Right lobe of liver (tissue), 6 donors: ENCODE data around the gene P2RX5. TPM values are rescaled to one million over a fixed set of nuclear protein-coding genes. Genes with fewer than 3 reads are reported as not detected.

Source experiments
- ATAC-seq, 4 donors: fragments of 200-7000 bp; cut with Tn5 transposase; one replicate each; pipeline ENCODE4 v1.9.1; 2020; ENCODE audit warnings: mild to moderate bottlenecking in 4 of 4, moderate library complexity in 4 of 4
- DNase-seq, 3 donors: peaks; one replicate each; pipeline ENCODE4 v3.0.0-alpha.2; 2020
- H3K27ac ChIP-seq, 3 donors: fragments of 200-600 bp; one replicate each; pipeline ENCODE4 v1.8.0; 2022
- H3K27me3 ChIP-seq, 2 donors: fragments of 200-600 bp; one replicate each; pipeline ENCODE4 v1.8.0; 2022
- H3K36me3 ChIP-seq, 4 donors: fragments of 200-600 bp; sonication (generic) in 1 of 4; one replicate each; pipeline versions ENCODE4 v1.5.1 to v1.8.0; 2017 to 2022; ENCODE audit warnings: control low read depth in 1 of 4
- H3K4me1 ChIP-seq, 4 donors: fragments of 200-600 bp; sonication (generic) in 1 of 4; one replicate each; pipeline versions ENCODE4 v1.5.1 to v1.8.0; 2017 to 2022; ENCODE audit warnings: control low read depth in 1 of 4
- H3K4me3 ChIP-seq, 3 donors: fragments of 200-600 bp; one replicate each; pipeline ENCODE4 v1.8.0; 2022
- H3K9me3 ChIP-seq, 4 donors: fragments of 200-600 bp; sonication (generic) in 1 of 4; one replicate each; pipeline versions ENCODE4 v1.5.1 to v1.8.0; 2017 to 2022; ENCODE audit warnings: control low read depth in 1 of 4
- CTCF ChIP-seq, 4 donors: fragments of 200-600 bp in 3 of 4; fragments of 450-650 bp in 1 of 4; IDR thresholded peaks; one replicate each; pipeline versions ENCODE4 v1.5.1 to v1.8.0; 2016 to 2022; ENCODE audit warnings: antibody characterized with exemption in 4 of 4, mild to moderate bottlenecking in 2 of 4
- POLR2A ChIP-seq: fragments of 450-650 bp; IDR thresholded peaks from one replicate; pipeline ENCODE4 v1.6.1; 2017; ENCODE audit warnings: antibody characterized with exemption, mild to moderate bottlenecking
- WGBS: methylation state at CpG from one replicate; pipeline ENCODE4 v1.1.6; 2018; ENCODE audit warnings: low coverage, low lambda C conversion rate; ENCODE audit not compliant: insufficient coverage; ENCODE audit errors: missing lambda C conversion rate; 5-methylcytosine and 5-hydroxymethylcytosine counted together
- intact Hi-C, 2 donors: fragments of 100-400 bp; cut with DNase I; formaldehyde crosslinking; loops; one replicate each; pipeline versions ENCODE4 v1.11.2 to v1.14.1; 2022
- total RNA-seq, 6 experiments: library from RNA; depleted of rRNA in 2 of 6; stranded (reverse); fragments of >200 nt in 2 of 6; fragmentation: NEBNext Ultra II Directional in 3 of 6; extraction: Animal tissue kit (Norgen Biotek cat#: 25700) in 3 of 6; gene quantifications; one replicate each; pipeline versions ENCODE4 v1.1.0 to v1.2.4, GENCODE V29; 2016 to 2023
- donor health status: DM: no; HTN: yes; CAD: no.
- donor health status: DM: no; HTN: no; CAD: no.
- donor health status: DM: no; HTN: no; CAD: no.
- donor health status: DM: no; HTN: yes; CAD: no.
- donor health status: DM: no; HTN: yes; CAD: no.

The P2RX5 gene
- total RNA-seq, 6 experiments from 2014 or later = 0.13 to 1.1 (median 0.40) TPM

GRCh38 chr17:3679531-3680126 lies 16.3 kb downstream of the P2RX5 start:
- Histone ChIP-seq H3K9me3 (no peaks in the 10 kb centered on the region), H3K4me1 (no peaks in the 10 kb centered on the region), H3K36me3 (no peaks in the 10 kb centered on the region), H3K27ac (no peak overlapping the region), H3K27me3 (no peaks in the 10 kb centered on the region), H3K4me3 (no peak overlapping the region)
- TF ChIP-seq POLR2A (no peak), CTCF (IDR thresholded peaks at IDR 0.05) (no peak)
- WGBS = 69% methylated on average over 10 of the region's 20 CpGs
- DNase-seq = no peak
- no peak for ATAC-seq
- intact Hi-C loops = no loop called here

GRCh38 chr17:3678821-3679530 lies 17.0 kb downstream of the P2RX5 start:
- DNase-seq (peak in 1 of 3 donors; percentile 13), ATAC-seq (no peak)
- Histone ChIP-seq H3K27me3 (no peaks in the 10 kb centered on the region), H3K36me3 (no peaks in the 10 kb centered on the region), H3K4me1 (no peaks in the 10 kb centered on the region), H3K9me3 (no peaks in the 10 kb centered on the region), H3K4me3 (no peak overlapping the region), H3K27ac (no peak overlapping the region)
- 70% methylated on average over 3 of the region's 27 CpGs for WGBS
- TF ChIP-seq POLR2A (no peak), CTCF (IDR thresholded peaks at IDR 0.05) (no peak)
- intact Hi-C loops = no loop called here

DNA sequence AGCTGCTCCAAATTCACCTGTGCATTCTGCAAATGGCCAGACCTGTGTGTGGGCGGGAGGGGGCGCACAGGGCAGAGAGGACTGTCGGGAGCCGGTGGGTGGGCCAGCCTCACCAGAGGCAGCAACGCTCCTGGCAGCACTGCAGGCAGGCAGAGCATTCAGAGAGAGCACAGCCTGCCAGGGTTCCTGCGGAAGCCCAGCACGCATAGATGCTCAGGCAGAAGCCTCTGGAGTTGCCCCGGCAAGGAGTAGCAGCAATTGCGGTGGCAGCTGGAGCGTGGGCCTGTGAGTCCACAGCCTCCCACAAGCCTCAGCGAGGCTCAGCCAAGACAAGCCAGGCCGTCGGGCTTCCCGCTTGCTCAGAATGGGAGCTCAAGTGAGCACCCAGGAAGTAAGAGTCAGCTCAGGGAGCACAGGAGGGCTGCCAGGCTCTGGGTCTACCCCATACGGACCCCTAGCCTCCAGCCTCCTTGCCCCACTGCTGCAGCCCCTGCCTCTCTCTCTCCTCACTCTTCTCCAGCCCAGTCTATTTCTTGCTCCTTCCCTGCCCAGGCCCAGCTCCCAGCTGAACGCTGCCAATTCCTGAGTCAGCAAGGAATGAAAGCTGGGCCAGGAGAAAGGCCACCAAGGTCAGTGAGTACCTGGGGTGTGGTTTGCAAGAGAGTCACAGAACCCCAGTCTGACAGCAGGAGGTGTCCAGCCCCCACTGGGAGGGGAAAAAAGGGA lies 17.7 kb downstream of the P2RX5 start:
- Histone ChIP-seq H3K36me3 (no peaks in the 10 kb centered on the region), H3K4me1 (no peaks in the 10 kb centered on the region), H3K27me3 (no peaks in the 10 kb centered on the region), H3K27ac (no peak overlapping the region), H3K4me3 (no peak overlapping the region), H3K9me3 (no peaks in the 10 kb centered on the region)
- WGBS = no CpG with 5 or more reads among the region's 16 CpGs
- TF ChIP-seq POLR2A (no peak), CTCF (IDR thresholded peaks at IDR 0.05) (no peak)
- intact Hi-C loops = no loop called here
- no peak for DNase-seq
- ATAC-seq = no peak

DNA sequence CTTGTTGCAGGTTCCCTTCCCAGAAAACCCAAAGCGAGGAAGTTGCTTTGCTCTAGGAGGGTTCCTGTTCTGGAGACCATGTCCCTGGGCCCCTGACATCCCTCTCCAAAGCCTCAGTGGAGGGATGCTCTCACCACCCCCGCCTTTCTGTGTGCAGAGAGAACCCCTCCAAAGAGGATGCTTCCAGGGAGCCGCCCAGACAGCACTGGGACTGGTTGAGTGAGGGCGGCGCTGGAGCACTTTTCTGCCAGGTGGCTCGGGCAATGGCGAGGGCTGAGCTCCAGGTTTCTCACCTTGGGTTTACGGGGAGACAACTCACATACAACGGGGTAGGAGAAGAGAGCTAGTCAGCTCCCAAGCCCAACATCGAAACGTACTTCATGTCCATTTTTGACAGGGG lies 20.1 kb downstream of the P2RX5 start:
- no peak overlapping the region for H3K27ac ChIP-seq
- H3K36me3 ChIP-seq = no peaks in the 10 kb centered on the region
- no peak for DNase-seq
- H3K4me1 ChIP-seq = no peaks in the 10 kb centered on the region
- TF ChIP-seq CTCF (IDR thresholded peaks at IDR 0.05) (no peak), POLR2A (no peak)
- 67% methylated on average over 5 of the region's 11 CpGs for WGBS
- no peaks in the 10 kb centered on the region for H3K27me3 ChIP-seq
- intact Hi-C loops = no loop called here
- no peaks in the 10 kb centered on the region for H3K9me3 ChIP-seq
- no peak overlapping the region for H3K4me3 ChIP-seq
- ATAC-seq = no peak
